T-helper 2 cell (primary cell): Measurements from ENCODE around the gene NANOG.
A peak's percentile ranks its signal among the peaks of the same experiment; 100 is the strongest.
"Not testable (repeated sequence)": the region's sequence is repeated elsewhere in the genome, so short reads cannot be mapped to it uniquely, and the experiment has no call there.

ENCODE experiments used
- DNase-seq, 5 experiments: peaks; one replicate each; pipeline versions ENCODE4 v3.0.0 to v3.0.0-alpha.2; 2012 to 2022

Gene NANOG

GRCh38 chr12:7806319-7806718 is 17.1 kb downstream of the NANOG start:
- DNase-seq: not testable (repeated sequence)

- peak in 4 of 5 experiments; percentile 8 to 46 (median 28) for DNase-seq
Observed at GRCh38 chr12:7806863-7807487, 17.8 kb downstream of the NANOG start.

- not testable (repeated sequence) for DNase-seq
Observed at GRCh38 chr12:7825754-7826153, 36.6 kb downstream of the NANOG start.

- not testable (repeated sequence) for DNase-seq
Observed at GRCh38 chr12:7829737-7830136, 40.5 kb downstream of the NANOG start.

GRCh38 chr12:7832059-7832696 is 43.0 kb downstream of the NANOG start:
- peak in 1 of 5 experiments; percentile 46 for DNase-seq

- not testable (repeated sequence) for DNase-seq
Observed at GRCh38 chr12:7833201-7833600, 44.0 kb downstream of the NANOG start.

DNA sequence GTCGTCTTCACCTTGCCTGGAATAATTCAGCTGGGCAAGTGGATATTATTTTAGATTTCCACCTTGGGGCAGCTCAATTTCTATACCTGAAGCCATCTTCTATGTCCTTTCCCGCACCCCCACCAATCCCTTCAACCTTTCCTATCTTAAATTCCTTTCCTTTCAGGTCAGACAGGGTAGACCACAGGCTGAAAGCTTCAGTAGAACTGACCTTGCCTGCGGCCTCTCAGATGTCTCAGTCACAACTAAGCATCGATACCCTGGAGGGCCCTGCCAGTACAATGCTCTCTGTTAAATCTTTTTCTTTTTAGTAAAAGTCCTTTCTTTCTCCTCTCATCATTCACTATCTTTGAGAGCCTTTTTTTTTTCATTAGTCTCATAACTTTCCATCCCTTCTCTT is 44.6 kb downstream of the NANOG start:
- no peak for DNase-seq

GRCh38 chr12:7834701-7835100 is 45.5 kb downstream of the NANOG start:
- no peak for DNase-seq

DNA sequence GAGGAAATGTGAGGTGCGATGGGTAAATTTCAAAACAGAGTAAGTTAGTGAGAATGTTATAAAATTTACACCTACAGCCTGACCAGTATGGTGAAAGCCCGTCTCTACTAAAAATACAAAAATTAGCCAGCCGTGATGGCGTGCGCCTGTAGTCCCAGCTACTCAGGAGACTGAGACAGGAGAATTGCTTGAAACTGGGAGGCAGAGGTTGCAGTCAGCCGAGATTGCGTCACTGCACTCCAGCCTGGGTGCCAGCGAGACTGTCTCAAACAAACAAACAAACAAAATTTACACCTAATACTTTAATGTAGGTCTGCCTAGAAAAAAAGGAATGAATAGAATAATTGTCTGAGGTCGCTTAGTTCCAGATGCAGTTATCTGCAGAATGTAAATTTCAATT is 45.9 kb downstream of the NANOG start:
- no peak for DNase-seq

DNA sequence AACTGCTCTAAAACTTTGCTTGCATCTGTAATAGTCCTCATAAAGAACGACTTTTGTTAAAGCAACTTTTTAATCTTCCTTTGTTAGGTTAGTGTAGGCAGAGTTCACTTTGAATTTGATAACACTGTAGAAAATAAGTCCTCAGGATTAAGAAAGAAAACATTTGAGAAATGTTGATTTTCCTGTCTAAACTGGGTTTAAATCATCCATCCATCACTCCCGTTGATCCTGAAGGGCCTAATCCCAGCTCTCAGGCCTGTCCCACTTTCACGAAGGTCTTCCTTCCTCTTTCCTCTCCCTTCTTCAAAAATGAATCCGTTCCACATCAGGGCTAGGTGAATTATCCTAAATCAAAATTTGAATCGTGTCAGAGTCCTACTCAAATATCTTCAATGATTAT is 46.6 kb downstream of the NANOG start:
- DNase-seq: no peak

DNA sequence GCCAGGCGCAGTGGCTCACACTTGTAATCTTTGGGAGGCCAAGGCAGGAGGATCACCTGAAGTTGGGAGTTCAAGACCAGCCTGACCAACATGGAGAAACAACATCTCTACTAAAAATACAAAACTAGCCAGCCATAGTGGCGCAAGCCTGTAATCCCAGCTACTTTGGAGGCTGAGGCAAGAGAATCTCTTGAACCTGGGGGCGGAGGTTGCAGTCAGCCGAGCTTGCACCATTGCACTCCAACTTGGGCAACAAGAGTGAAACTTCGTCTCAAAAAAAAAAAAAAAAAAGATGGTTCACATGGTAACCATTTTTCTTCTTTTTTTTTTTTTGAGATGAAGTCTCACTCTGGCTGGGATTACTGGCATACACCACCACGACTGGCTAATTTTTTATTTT is 48.2 kb downstream of the NANOG start:
- DNase-seq: no peak

GRCh38 chr12:7839226-7839625 is 50.0 kb downstream of the NANOG start:
- DNase-seq: not testable (repeated sequence)

- DNase-seq: not testable (repeated sequence)
Observed at GRCh38 chr12:7839848-7840247, 50.6 kb downstream of the NANOG start.

GRCh38 chr12:7842444-7842843 is 53.2 kb downstream of the NANOG start:
- not testable (repeated sequence) for DNase-seq

- not testable (repeated sequence) for DNase-seq
Observed at GRCh38 chr12:7843149-7843548, 53.9 kb downstream of the NANOG start.

GRCh38 chr12:7843583-7843982 is 54.4 kb downstream of the NANOG start:
- DNase-seq: peak in 2 of 5 experiments; percentile 35 to 43

DNA sequence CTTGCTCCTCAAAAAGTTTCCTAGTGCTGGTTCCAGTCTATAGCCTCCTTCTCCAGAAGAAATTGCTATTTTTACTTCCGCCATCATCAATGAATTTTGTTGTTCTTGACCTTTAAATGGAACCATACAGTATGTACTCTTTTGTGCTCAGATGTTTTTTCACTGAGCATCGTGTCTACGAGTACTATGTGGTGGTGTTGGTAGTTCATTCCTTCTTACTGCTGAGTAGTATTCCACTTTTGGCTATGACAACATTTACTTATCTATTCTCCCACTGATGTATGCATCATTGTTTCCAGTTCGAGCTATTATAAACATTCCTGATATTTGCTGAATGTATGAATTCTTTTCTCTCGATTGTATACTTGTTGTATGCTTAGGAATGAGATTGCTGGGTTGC is 54.9 kb downstream of the NANOG start:
- no peak for DNase-seq

GRCh38 chr12:7847226-7848097 is 58.3 kb downstream of the NANOG start:
- DNase-seq: not testable (repeated sequence)

GRCh38 chr12:7848098-7848422 is 58.9 kb downstream of the NANOG start:
- DNase-seq: not testable (repeated sequence)
